Neural cell (in vitro differentiated cells): ENCODE measurements around the gene ADCY2. TPM values are rescaled to one million over a fixed set of nuclear protein-coding genes. Genes with fewer than 3 reads are reported as not detected.

Source experiments
- H2AFZ ChIP-seq: fragments of 200-600, 300-800 bp; sonication (generic), shearing (Covaris generic); 2 replicates; pipeline ENCODE4 v1.6.0; 2014; ENCODE audit warnings: low read depth, mild to moderate bottlenecking, antibody characterized with exemption, low read length, moderate library complexity
- H3F3A ChIP-seq: fragments of 200-600 bp; shearing (Covaris generic); 2 replicates; pipeline ENCODE4 v1.6.1; 2016; ENCODE audit warnings: mild to moderate bottlenecking, moderate library complexity, mixed read lengths, antibody characterized with exemption, low read length; ENCODE audit not compliant: insufficient read depth, poor library complexity, severe bottlenecking
- H3K27ac ChIP-seq: fragments of 200-600, 300-800 bp; sonication (generic), shearing (Covaris generic); 2 replicates; pipeline ENCODE4 v1.5.1; 2014; ENCODE audit warnings: mild to moderate bottlenecking, low read length, moderate library complexity
- H3K27me3 ChIP-seq: fragments of 300-800, 200-600 bp; sonication (generic), shearing (Covaris generic); 2 replicates; pipeline ENCODE4 v1.6.0; 2014; ENCODE audit warnings: mild to moderate bottlenecking, low read depth, low read length, moderate library complexity; ENCODE audit not compliant: insufficient read depth
- H3K36me3 ChIP-seq: fragments of 300-800, 200-600 bp; sonication (generic), shearing (Covaris generic); 2 replicates; pipeline ENCODE4 v1.5.1; 2014; ENCODE audit warnings: mild to moderate bottlenecking, antibody characterized with exemption, low read length, moderate library complexity; ENCODE audit not compliant: insufficient read depth
- H3K4me2 ChIP-seq: fragments of 300-800, 200-600 bp; sonication (generic), shearing (Covaris generic); 2 replicates; pipeline ENCODE4 v1.6.0; 2014; ENCODE audit warnings: mild to moderate bottlenecking, low read length
- H3K4me3 ChIP-seq: fragments of 300-800, 200-600 bp; sonication (generic), shearing (Covaris generic); 2 replicates; pipeline ENCODE4 v1.5.1; 2014; ENCODE audit warnings: mild to moderate bottlenecking, low read length, moderate library complexity
- H3K79me2 ChIP-seq: fragments of 200-600 bp; shearing (Covaris generic); replicated peaks from 2 replicates; pipeline ENCODE4 v1.6.0; 2014; ENCODE audit warnings: mild to moderate bottlenecking, low read length, moderate library complexity; ENCODE audit not compliant: insufficient read depth
- H3K9ac ChIP-seq: fragments of 300-800, 200-600 bp; sonication (generic), shearing (Covaris generic); 2 replicates; pipeline ENCODE4 v1.6.1; 2016; ENCODE audit warnings: mild to moderate bottlenecking, low read length, mixed read lengths
- H3K9me2 ChIP-seq: fragments of 200-600 bp; shearing (Covaris generic); 2 replicates; pipeline ENCODE4 v1.6.1; 2016; ENCODE audit warnings: mild to moderate bottlenecking, low read length, mixed read lengths; ENCODE audit not compliant: insufficient read depth
- H3K9me3 ChIP-seq: fragments of 200-600, 300-800 bp; sonication (generic), shearing (Covaris generic); 2 replicates; pipeline ENCODE4 v1.6.1; 2016; ENCODE audit warnings: mild to moderate bottlenecking, mixed run types, low read length, moderate library complexity, mixed read lengths
- H4K20me1 ChIP-seq: fragments of 200-600 bp; shearing (Covaris generic); 2 replicates; pipeline ENCODE4 v1.6.1; 2016; ENCODE audit warnings: mild to moderate bottlenecking, mixed run types; ENCODE audit not compliant: insufficient read depth
- EP300 ChIP-seq: fragments of 450-650 bp; conservative IDR thresholded peaks from 2 replicates; pipeline ENCODE4 v1.6.1; 2014; ENCODE audit warnings: antibody characterized with exemption, mild to moderate bottlenecking, moderate library complexity; ENCODE audit not compliant: poor library complexity, severe bottlenecking
- EZH2 ChIP-seq: fragments of 200-600, 300-800 bp; shearing (Covaris generic), sonication (generic); IDR thresholded peaks from 2 replicates; pipeline ENCODE4 v1.6.1; 2014; ENCODE audit warnings: antibody characterized with exemption, low read length, borderline replicate concordance, mild to moderate bottlenecking; ENCODE audit not compliant: insufficient read depth, poor library complexity, severe bottlenecking
- MXI1 ChIP-seq: fragments of 450-650 bp; conservative IDR thresholded peaks from 2 replicates; pipeline ENCODE4 v1.6.1; 2014; ENCODE audit warnings: antibody characterized with exemption, mild to moderate bottlenecking; ENCODE audit not compliant: poor library complexity, severe bottlenecking
- POLR2AphosphoS5 ChIP-seq: IDR thresholded peaks from 2 replicates; pipeline ENCODE4 v1.6.1; 2012
- RAD21 ChIP-seq: fragments of 450-650 bp; conservative IDR thresholded peaks from 2 replicates; pipeline ENCODE4 v1.6.1; 2014; ENCODE audit warnings: antibody characterized with exemption, mild to moderate bottlenecking, moderate library complexity
- SMC3 ChIP-seq: fragments of 450-650 bp; conservative IDR thresholded peaks from 2 replicates; pipeline ENCODE4 v1.6.1; 2014; ENCODE audit warnings: antibody characterized with exemption, mild to moderate bottlenecking, moderate library complexity; ENCODE audit not compliant: poor library complexity
- TAF1 ChIP-seq: IDR thresholded peaks from 2 replicates; pipeline ENCODE4 v1.6.1; 2012; ENCODE audit warnings: low read depth
- polyA plus RNA-seq: library from polyadenylated mRNA; depleted of rRNA; stranded (reverse); fragments of >200 nt; gene quantifications from 2 replicates; pipeline ENCODE4 v1.2.3, GENCODE V29; 2014
- TF ChIP-seq, protein P1 (sequence below): IDR thresholded peaks from 2 replicates; pipeline ENCODE4 v1.6.1; 2012; ENCODE audit warnings: borderline replicate concordance
- TF ChIP-seq, protein P2 (sequence below): fragments of 450-650 bp; IDR thresholded peaks from 2 replicates; pipeline ENCODE4 v1.5.1; 2014; ENCODE audit warnings: antibody characterized with exemption, mild to moderate bottlenecking, moderate library complexity; ENCODE audit not compliant: poor library complexity, severe bottlenecking

The ADCY2 gene
- polyA plus RNA-seq, 1 donor from 2014 or later, result 1.9 TPM

DNA sequence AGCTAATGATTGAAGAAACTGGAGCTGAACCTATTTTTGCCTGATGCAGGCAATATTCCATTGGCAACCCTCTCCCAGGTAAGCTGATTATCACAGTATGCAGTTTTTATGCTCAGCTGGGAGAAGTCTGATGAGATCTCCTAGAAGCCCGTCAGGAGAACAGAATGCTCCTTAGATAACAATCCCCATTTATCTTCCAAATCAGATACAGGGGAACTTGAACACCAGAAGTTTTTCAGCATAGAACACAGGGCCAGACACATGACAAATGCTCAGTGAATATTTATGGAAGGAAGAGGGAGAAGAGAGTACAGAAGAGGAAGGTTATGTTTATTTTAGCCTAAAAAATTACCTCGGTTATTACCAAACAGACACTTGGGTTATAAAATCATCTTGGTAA is 417.1 kb downstream of the ADCY2 start:
- Histone ChIP-seq H2AFZ (no peak overlapping the region), H3K27me3 (no peaks in the 10 kb centered on the region), H3K9me3 (no peaks in the 10 kb centered on the region), H3K9ac (no peak overlapping the region), H3K36me3 (no peaks in the 10 kb centered on the region), H4K20me1 (no peaks in the 10 kb centered on the region), H3K27ac (no peak overlapping the region), H3K4me3 (no peak overlapping the region), H3F3A (no peaks in the 10 kb centered on the region), H3K79me2 (no peaks in the 10 kb centered on the region), H3K4me2 (no peak overlapping the region), H3K9me2 (no peaks in the 10 kb centered on the region)
- TF ChIP-seq, protein P1, sequence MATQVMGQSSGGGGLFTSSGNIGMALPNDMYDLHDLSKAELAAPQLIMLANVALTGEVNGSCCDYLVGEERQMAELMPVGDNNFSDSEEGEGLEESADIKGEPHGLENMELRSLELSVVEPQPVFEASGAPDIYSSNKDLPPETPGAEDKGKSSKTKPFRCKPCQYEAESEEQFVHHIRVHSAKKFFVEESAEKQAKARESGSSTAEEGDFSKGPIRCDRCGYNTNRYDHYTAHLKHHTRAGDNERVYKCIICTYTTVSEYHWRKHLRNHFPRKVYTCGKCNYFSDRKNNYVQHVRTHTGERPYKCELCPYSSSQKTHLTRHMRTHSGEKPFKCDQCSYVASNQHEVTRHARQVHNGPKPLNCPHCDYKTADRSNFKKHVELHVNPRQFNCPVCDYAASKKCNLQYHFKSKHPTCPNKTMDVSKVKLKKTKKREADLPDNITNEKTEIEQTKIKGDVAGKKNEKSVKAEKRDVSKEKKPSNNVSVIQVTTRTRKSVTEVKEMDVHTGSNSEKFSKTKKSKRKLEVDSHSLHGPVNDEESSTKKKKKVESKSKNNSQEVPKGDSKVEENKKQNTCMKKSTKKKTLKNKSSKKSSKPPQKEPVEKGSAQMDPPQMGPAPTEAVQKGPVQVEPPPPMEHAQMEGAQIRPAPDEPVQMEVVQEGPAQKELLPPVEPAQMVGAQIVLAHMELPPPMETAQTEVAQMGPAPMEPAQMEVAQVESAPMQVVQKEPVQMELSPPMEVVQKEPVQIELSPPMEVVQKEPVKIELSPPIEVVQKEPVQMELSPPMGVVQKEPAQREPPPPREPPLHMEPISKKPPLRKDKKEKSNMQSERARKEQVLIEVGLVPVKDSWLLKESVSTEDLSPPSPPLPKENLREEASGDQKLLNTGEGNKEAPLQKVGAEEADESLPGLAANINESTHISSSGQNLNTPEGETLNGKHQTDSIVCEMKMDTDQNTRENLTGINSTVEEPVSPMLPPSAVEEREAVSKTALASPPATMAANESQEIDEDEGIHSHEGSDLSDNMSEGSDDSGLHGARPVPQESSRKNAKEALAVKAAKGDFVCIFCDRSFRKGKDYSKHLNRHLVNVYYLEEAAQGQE, result no peak
- TF ChIP-seq TAF1 (no peak), RAD21 (no peak), POLR2AphosphoS5 (no peak), EZH2 (no peak)
- TF ChIP-seq, protein P2, sequence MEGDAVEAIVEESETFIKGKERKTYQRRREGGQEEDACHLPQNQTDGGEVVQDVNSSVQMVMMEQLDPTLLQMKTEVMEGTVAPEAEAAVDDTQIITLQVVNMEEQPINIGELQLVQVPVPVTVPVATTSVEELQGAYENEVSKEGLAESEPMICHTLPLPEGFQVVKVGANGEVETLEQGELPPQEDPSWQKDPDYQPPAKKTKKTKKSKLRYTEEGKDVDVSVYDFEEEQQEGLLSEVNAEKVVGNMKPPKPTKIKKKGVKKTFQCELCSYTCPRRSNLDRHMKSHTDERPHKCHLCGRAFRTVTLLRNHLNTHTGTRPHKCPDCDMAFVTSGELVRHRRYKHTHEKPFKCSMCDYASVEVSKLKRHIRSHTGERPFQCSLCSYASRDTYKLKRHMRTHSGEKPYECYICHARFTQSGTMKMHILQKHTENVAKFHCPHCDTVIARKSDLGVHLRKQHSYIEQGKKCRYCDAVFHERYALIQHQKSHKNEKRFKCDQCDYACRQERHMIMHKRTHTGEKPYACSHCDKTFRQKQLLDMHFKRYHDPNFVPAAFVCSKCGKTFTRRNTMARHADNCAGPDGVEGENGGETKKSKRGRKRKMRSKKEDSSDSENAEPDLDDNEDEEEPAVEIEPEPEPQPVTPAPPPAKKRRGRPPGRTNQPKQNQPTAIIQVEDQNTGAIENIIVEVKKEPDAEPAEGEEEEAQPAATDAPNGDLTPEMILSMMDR, result no peak

DNA sequence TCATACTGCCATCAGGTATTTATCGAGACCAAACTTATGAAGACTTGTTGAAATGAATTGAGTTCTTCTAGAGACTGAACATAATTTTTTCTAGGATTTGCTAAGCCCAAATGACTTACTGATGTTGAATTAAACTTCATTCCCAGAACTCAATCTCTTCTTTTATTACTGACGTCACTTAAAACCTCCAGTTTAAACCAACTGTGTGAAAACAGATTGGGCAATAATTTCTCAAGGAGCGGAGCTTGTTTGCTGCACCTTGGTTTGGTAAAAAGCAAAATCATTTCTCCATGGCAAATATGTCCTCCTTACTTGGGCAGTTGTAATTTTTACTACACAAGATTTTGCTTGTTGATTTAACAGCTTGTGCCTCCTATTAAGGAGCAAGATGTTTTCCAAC is 417.6 kb downstream of the ADCY2 start:
- TF ChIP-seq SMC3, result no peak
- no peak for TF ChIP-seq MXI1
- TF ChIP-seq EZH2, result no peak
- TF ChIP-seq, protein P2, result no peak
- TF ChIP-seq EP300, result no peak
- TF ChIP-seq TAF1, result no peak
- no peak for TF ChIP-seq RAD21
- TF ChIP-seq, protein P1, result no peak
- TF ChIP-seq POLR2AphosphoS5, result no peak
- H3K36me3 ChIP-seq, result no peaks in the 10 kb centered on the region
- H3K9me3 ChIP-seq, result no peaks in the 10 kb centered on the region
- H3K27ac ChIP-seq, result no peak overlapping the region
- H3K4me2 ChIP-seq, result no peak overlapping the region
- H3K27me3 ChIP-seq, result no peaks in the 10 kb centered on the region
- H3K9me2 ChIP-seq, result no peaks in the 10 kb centered on the region
- H2AFZ ChIP-seq, result no peak overlapping the region
- H3K4me3 ChIP-seq, result no peak overlapping the region
- H4K20me1 ChIP-seq, result no peaks in the 10 kb centered on the region
- H3K9ac ChIP-seq, result no peak overlapping the region
- no peaks in the 10 kb centered on the region for H3F3A ChIP-seq
- H3K79me2 ChIP-seq, result no peaks in the 10 kb centered on the region
